Upper lobe of right lung (tissue), 1 donor: Measurements from ENCODE around the gene BLID. TPM values are rescaled to one million over a fixed set of nuclear protein-coding genes. Genes with fewer than 3 reads are reported as not detected.
A peak's percentile ranks its signal among the peaks of the same experiment; 100 is the strongest.

Experiments used
- ATAC-seq: fragments of 200-7000 bp; cut with Tn5 transposase; one replicate; pipeline ENCODE4 v1.9.1; 2020; ENCODE audit warnings: mild to moderate bottlenecking, moderate library complexity
- DNase-seq: peaks from one replicate; pipeline ENCODE4 v3.0.0-alpha.2; 2020
- H3K27ac ChIP-seq: fragments of 200-600 bp; one replicate; pipeline ENCODE4 v1.8.0; 2022
- H3K27me3 ChIP-seq: fragments of 200-600 bp; one replicate; pipeline ENCODE4 v1.8.0; 2022; ENCODE audit warnings: mild to moderate bottlenecking
- H3K36me3 ChIP-seq: fragments of 200-600 bp; one replicate; pipeline ENCODE4 v1.8.0; 2022
- H3K4me1 ChIP-seq: fragments of 200-600 bp; one replicate; pipeline ENCODE4 v1.8.0; 2022
- H3K4me3 ChIP-seq: fragments of 200-600 bp; one replicate; pipeline ENCODE4 v1.8.0; 2022; ENCODE audit warnings: mild to moderate bottlenecking
- H3K9me3 ChIP-seq: fragments of 200-600 bp; one replicate; pipeline ENCODE4 v1.8.0; 2022
- intact Hi-C: fragments of 100-400 bp; cut with DNase I; formaldehyde crosslinking; loops from one replicate; pipeline ENCODE4 v1.11.0; 2022
- microRNA-seq: library from miRNA; unstranded; fragments of <30 nt; microRNA quantifications from one replicate; pipeline ENCODE4 v1.2.0, GENCODE V29; 2020; ENCODE audit warnings: borderline microRNAs expressed
- total RNA-seq: library from RNA; stranded (reverse); fragmentation: NEBNext Ultra II Directional; extraction: Animal tissue kit (Norgen Biotek cat#: 25700); gene quantifications from one replicate; pipeline ENCODE4 v1.2.1, GENCODE V29; 2021
- TF ChIP-seq, protein P1 (sequence below): fragments of 200-600 bp; IDR thresholded peaks from one replicate; pipeline ENCODE4 v1.8.0; 2022; ENCODE audit warnings: antibody characterized with exemption
- donor health status: DM: no; HTN: yes; CAD: no; lungs with severe emphysema.

BLID gene
- total RNA-seq, 1 donor from 2014 or later, result not detected

DNA sequence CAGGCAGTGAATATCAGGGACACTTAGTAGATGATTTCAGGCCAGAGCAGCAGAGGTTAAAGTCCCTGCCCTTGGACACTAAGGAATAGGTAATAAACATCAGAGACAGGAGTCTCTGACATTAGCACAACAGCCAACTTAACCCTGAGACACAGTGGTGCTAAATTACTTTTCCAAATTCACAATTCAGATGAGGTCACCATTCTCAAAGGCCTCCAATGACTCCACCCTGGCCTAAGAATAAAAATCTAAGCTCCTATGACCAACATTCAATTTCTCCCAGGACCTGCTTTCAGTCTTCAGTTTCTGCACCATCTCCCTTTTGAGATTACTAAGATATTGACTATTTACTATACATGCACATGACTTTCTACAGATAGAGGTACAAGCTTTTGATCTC, 42.0 kb downstream of the BLID start:
- peaks cover 4% of the 10 kb centered on the region for H3K4me1 ChIP-seq
- no peak for ATAC-seq
- DNase-seq, result no peak
- H3K27ac ChIP-seq, result no peak overlapping the region
- intact Hi-C loops, result no loop called here
- no peaks in the 10 kb centered on the region for H3K36me3 ChIP-seq
- no peaks in the 10 kb centered on the region for H3K27me3 ChIP-seq
- TF ChIP-seq, protein P1, sequence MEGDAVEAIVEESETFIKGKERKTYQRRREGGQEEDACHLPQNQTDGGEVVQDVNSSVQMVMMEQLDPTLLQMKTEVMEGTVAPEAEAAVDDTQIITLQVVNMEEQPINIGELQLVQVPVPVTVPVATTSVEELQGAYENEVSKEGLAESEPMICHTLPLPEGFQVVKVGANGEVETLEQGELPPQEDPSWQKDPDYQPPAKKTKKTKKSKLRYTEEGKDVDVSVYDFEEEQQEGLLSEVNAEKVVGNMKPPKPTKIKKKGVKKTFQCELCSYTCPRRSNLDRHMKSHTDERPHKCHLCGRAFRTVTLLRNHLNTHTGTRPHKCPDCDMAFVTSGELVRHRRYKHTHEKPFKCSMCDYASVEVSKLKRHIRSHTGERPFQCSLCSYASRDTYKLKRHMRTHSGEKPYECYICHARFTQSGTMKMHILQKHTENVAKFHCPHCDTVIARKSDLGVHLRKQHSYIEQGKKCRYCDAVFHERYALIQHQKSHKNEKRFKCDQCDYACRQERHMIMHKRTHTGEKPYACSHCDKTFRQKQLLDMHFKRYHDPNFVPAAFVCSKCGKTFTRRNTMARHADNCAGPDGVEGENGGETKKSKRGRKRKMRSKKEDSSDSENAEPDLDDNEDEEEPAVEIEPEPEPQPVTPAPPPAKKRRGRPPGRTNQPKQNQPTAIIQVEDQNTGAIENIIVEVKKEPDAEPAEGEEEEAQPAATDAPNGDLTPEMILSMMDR, result no peak
- no peaks in the 10 kb centered on the region for H3K9me3 ChIP-seq
- H3K4me3 ChIP-seq, result no peak overlapping the region

DNA sequence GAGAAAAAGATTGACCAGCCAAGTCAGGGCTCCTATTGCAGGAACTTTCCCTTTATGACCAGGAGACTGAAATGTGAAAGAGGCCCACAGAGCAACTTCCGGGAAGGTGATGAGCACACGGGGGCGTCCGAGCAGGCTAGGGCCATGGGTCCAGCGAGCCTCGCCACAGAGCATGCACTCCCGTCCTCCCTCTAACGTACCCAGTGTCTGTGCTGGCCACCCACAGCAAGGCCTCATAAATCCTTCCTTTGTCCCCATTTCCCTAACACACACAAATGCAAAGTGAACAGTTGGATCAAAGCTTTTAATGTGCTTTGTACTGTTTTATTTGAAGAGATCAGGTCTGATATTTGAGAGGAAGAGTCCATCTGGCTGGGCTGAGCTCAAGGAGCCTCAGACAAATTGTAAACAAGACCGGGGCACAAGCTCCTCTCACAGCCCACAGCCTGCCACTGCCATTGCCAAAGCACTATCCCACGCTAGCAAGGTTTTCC, 44.3 kb downstream of the BLID start:
- TF ChIP-seq, protein P1, result no peak
- Histone ChIP-seq H3K36me3 (no peaks in the 10 kb centered on the region), H3K4me1 (peaks cover 4% of the 10 kb centered on the region), H3K27me3 (no peaks in the 10 kb centered on the region), H3K27ac (no peak overlapping the region), H3K9me3 (no peaks in the 10 kb centered on the region), H3K4me3 (no peak overlapping the region)
- no peak for DNase-seq
- intact Hi-C loops, result no loop called here
- ATAC-seq, result no peak

DNA sequence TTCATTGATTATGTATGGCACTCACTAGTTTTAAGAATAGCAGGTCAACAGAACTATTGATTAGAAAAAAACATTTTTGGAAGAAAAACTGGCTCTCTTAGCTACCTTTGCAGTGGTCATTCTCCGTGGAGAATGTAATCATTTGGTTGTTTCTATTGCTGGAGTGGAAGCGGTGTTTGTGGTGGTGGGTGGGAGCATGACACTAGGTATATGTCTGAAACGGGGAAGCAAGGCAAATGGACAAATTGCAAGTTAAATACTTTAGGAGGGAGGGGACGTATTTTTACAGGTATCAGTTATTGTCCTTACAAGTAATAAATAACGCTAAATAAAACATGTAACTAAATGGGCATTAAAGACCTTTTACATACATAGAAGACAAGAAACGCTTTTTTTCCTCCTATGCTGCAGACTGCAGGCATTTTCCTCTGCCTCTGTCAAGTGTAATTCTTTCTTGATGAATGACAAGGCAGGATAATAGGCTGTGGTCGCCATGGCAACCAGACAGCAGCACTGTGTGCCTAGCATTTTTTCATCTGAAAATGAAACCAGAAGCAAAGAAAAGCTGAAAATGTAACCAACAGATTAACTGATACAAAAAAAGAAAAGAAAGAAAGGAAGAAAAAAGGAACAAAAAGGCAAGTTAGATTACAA, 46.2 kb downstream of the BLID start:
- H3K36me3 ChIP-seq, result no peaks in the 10 kb centered on the region
- H3K4me1 ChIP-seq, result peaks cover 4% of the 10 kb centered on the region
- H3K9me3 ChIP-seq, result no peaks in the 10 kb centered on the region
- DNase-seq, result no peak
- no peak for ATAC-seq
- TF ChIP-seq, protein P1, result no peak
- intact Hi-C loops, result no loop called here
- no peak overlapping the region for H3K27ac ChIP-seq
- no peaks in the 10 kb centered on the region for H3K27me3 ChIP-seq
- no peak overlapping the region for H3K4me3 ChIP-seq

DNA sequence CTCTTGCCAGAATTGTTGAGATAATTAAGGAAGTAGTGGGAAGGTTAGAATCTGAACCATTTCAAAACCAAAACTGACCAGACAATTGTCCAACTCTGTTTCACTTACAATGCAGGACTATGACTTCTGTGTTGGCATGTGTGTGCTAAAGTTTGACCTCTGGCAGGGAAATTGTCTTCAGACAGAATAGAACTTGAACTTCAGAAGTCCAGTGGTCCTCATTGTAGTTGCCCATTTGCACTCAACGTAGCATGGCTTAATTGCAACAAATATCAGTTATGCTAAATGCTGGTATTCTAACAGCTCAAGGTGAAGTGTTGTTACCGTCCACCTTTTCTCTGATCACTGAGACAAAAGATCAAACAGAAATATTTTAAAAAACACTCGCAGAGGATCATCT, 47.2 kb downstream of the BLID start:
- ATAC-seq (no peak), DNase-seq (no peak)
- Histone ChIP-seq H3K9me3 (no peaks in the 10 kb centered on the region), H3K4me3 (no peak overlapping the region), H3K4me1 (peaks cover 4% of the 10 kb centered on the region), H3K27ac (no peak overlapping the region), H3K36me3 (no peaks in the 10 kb centered on the region), H3K27me3 (no peaks in the 10 kb centered on the region)
- TF ChIP-seq, protein P1, result no peak
- intact Hi-C loops, result no loop called here

DNA sequence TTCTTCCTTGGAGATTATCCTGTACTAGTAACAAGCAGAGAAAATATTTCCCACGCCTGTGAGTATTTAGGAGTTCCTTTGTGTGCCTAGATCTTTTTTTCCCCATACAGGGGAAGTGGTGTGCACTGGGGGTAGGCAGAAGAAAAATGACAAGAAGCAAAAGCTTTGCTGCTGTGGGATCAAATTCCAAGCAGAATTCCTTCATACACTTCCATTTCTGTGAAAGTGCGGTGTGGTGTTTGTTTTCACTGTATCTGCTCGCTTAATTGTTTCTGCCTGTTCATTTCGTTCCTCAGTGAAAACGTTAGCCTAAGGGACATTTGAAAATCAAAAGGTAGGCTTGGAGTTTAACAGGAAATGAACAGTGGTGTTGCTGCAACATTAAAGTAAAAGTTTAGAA, 47.9 kb downstream of the BLID start:
- TF ChIP-seq, protein P1, result no peak
- DNase-seq (no peak), ATAC-seq (no peak)
- H3K27me3 ChIP-seq, result no peaks in the 10 kb centered on the region
- no peaks in the 10 kb centered on the region for H3K36me3 ChIP-seq
- no peak overlapping the region for H3K27ac ChIP-seq
- H3K4me3 ChIP-seq, result no peak overlapping the region
- peaks cover 4% of the 10 kb centered on the region for H3K4me1 ChIP-seq
- intact Hi-C loops, result no loop called here
- H3K9me3 ChIP-seq, result no peaks in the 10 kb centered on the region

Small RNA genes lying within 50 kb of the gene (microRNA-seq; reads per million reads assigned to microRNA genes)
- gene MIR100 (24,411 reads per million, percentile 98 among the genes with 10 or more reads in this experiment), gene MIR125B1 (88.7 reads per million, percentile 64 among the genes with 10 or more reads in this experiment), gene MIRLET7A2 (181 reads per million, percentile 71 among the genes with 10 or more reads in this experiment)
